Mesenchymal stem cell (in vitro differentiated cells and primary cell): ENCODE measurements around the gene ATAD1.
"Not testable (repeated sequence)": the region's sequence is repeated elsewhere in the genome, so short reads cannot be mapped to it uniquely, and the experiment has no call there.

Experiments used
- DNase-seq: peaks from one replicate; pipeline ENCODE4 v3.0.0-alpha.2; 2013
- H2AFZ ChIP-seq: one replicate; pipeline ENCODE4 v1.6.1; 2013; ENCODE audit warnings: low read depth, mild to moderate bottlenecking, control low read depth, inconsistent platforms, low read length, moderate library complexity
- H2AK5ac ChIP-seq: 2 replicates; pipeline ENCODE4 v1.6.1; 2013; ENCODE audit warnings: low read length, moderate library complexity, mild to moderate bottlenecking, inconsistent platforms; ENCODE audit not compliant: severe bottlenecking
- H2BK120ac ChIP-seq: one replicate; pipeline ENCODE4 v1.6.1; 2013; ENCODE audit warnings: low read depth, mild to moderate bottlenecking, inconsistent platforms, low read length, moderate library complexity
- H2BK12ac ChIP-seq, 2 experiments: one replicate each; pipeline ENCODE4 v1.6.1; 2013; ENCODE audit warnings: inconsistent platforms in 2 of 2, low read length in 2 of 2, mild to moderate bottlenecking in 2 of 2, moderate library complexity in 2 of 2, control low read depth in 1 of 2
- H2BK15ac ChIP-seq: one replicate; pipeline ENCODE4 v1.6.1; 2013; ENCODE audit warnings: mild to moderate bottlenecking, low read depth, inconsistent platforms; ENCODE audit not compliant: poor library complexity, severe bottlenecking
- H2BK5ac ChIP-seq: 2 replicates; pipeline ENCODE4 v1.6.1; 2013; ENCODE audit warnings: low read depth, mild to moderate bottlenecking, low read length, control low read depth, inconsistent platforms; ENCODE audit not compliant: poor library complexity, severe bottlenecking
- H3K14ac ChIP-seq, 2 experiments: one replicate each; pipeline ENCODE4 v1.6.1; 2013; ENCODE audit warnings: inconsistent platforms in 2 of 2, low read length in 2 of 2, control low read depth in 1 of 2, mild to moderate bottlenecking in 1 of 2, moderate library complexity in 1 of 2
- H3K18ac ChIP-seq, 2 experiments: one replicate each; pipeline ENCODE4 v1.6.1; 2013; ENCODE audit warnings: inconsistent platforms in 2 of 2, low read length in 2 of 2, control low read depth in 1 of 2, low read depth in 1 of 2, mild to moderate bottlenecking in 1 of 2
- H3K23ac ChIP-seq, 2 experiments: one replicate each; pipeline ENCODE4 v1.6.1; 2013; ENCODE audit warnings: inconsistent platforms in 2 of 2, low read length in 2 of 2, mild to moderate bottlenecking in 2 of 2, moderate library complexity in 2 of 2, control low read depth in 1 of 2
- H3K27ac ChIP-seq: 2 replicates; pipeline ENCODE4 v1.5.1; 2013; ENCODE audit warnings: mild to moderate bottlenecking, moderate library complexity, low read length, control low read depth, inconsistent platforms; ENCODE audit not compliant: poor library complexity, severe bottlenecking
- H3K27me3 ChIP-seq, 2 experiments: 2 replicates each; pipeline versions ENCODE4 v1.6.1 to v1.7.0; 2013; ENCODE audit warnings: low read length in 2 of 2, mild to moderate bottlenecking in 2 of 2, moderate library complexity in 2 of 2, control low read depth in 1 of 2, inconsistent platforms in 1 of 2; ENCODE audit not compliant: control insufficient read depth in 1 of 2, insufficient read depth in 1 of 2
- H3K36me3 ChIP-seq, 2 experiments: 2 replicates each; pipeline versions ENCODE4 v1.6.1 to v1.7.0; 2013; ENCODE audit warnings: low read length in 2 of 2, control low read depth in 1 of 2, inconsistent platforms in 1 of 2, low read depth in 1 of 2, mild to moderate bottlenecking in 1 of 2; ENCODE audit not compliant: insufficient read depth in 2 of 2, control insufficient read depth in 1 of 2
- H3K4ac ChIP-seq, 2 experiments: one replicate each; pipeline ENCODE4 v1.6.1; 2013; ENCODE audit warnings: inconsistent platforms in 2 of 2, low read length in 2 of 2, mild to moderate bottlenecking in 2 of 2, moderate library complexity in 2 of 2, control low read depth in 1 of 2, low read depth in 1 of 2
- H3K4me1 ChIP-seq: 2 replicates; pipeline ENCODE4 v1.6.1; 2013; ENCODE audit warnings: low read depth, low read length, control low read depth; ENCODE audit not compliant: control insufficient read depth, insufficient read depth
- H3K4me2 ChIP-seq: 2 replicates; pipeline ENCODE4 v1.6.1; 2013; ENCODE audit warnings: low read length, mild to moderate bottlenecking, inconsistent platforms; ENCODE audit not compliant: poor library complexity, severe bottlenecking
- H3K4me3 ChIP-seq, 2 experiments: 2 replicates each; pipeline versions ENCODE4 v1.5.1 to v1.7.0; 2013; ENCODE audit warnings: low read length in 2 of 2, mild to moderate bottlenecking in 2 of 2, control low read depth in 1 of 2, low read depth in 1 of 2; ENCODE audit not compliant: insufficient read depth in 1 of 2
- H3K79me1 ChIP-seq: replicated peaks from 2 replicates; pipeline ENCODE4 v1.6.1; 2013; ENCODE audit warnings: mild to moderate bottlenecking, control low read depth, low read length, inconsistent platforms; ENCODE audit not compliant: poor library complexity, severe bottlenecking
- H3K9ac ChIP-seq: 2 replicates; pipeline ENCODE4 v1.7.0; 2013; ENCODE audit warnings: mild to moderate bottlenecking, low read length, moderate library complexity
- H3K9me3 ChIP-seq: 2 replicates; pipeline ENCODE4 v1.7.0; 2013; ENCODE audit warnings: mild to moderate bottlenecking, low read length; ENCODE audit not compliant: control insufficient read depth
- H4K8ac ChIP-seq: one replicate; pipeline ENCODE4 v1.6.1; 2013; ENCODE audit warnings: inconsistent platforms, mild to moderate bottlenecking, low read length, moderate library complexity
- H4K91ac ChIP-seq: one replicate; pipeline ENCODE4 v1.6.1; 2013; ENCODE audit warnings: mild to moderate bottlenecking, low read length, inconsistent platforms
- WGBS: methylation state at CpG from one replicate; pipeline ENCODE4 v1.1.7; 2013; ENCODE audit warnings: mixed read lengths; 5-methylcytosine and 5-hydroxymethylcytosine counted together

Gene ATAD1

GRCh38 chr10:87860156-87860795 is 42.2 kb upstream of the ATAD1 start:
- no peak overlapping the region for H2AFZ ChIP-seq
- H2BK120ac ChIP-seq: no peak overlapping the region
- H3K9ac ChIP-seq: no peak overlapping the region
- H3K27me3 ChIP-seq: no peaks in the 10 kb centered on the region
- H3K4me1 ChIP-seq: peaks cover 6% of the 10 kb centered on the region
- no peak overlapping the region for H3K27ac ChIP-seq
- no peak overlapping the region for H4K91ac ChIP-seq
- H3K4me3 ChIP-seq: no peak overlapping the region
- DNase-seq: peak; percentile 81
- H3K36me3 ChIP-seq: no peaks in the 10 kb centered on the region
- no peak overlapping the region for H3K4ac ChIP-seq
- H4K8ac ChIP-seq: no peak overlapping the region
- no peak overlapping the region for H3K23ac ChIP-seq
- no peak overlapping the region for H2BK5ac ChIP-seq
- no peak overlapping the region for H3K18ac ChIP-seq
- H2AK5ac ChIP-seq: no peak overlapping the region
- no peak overlapping the region for H3K14ac ChIP-seq
- no peaks in the 10 kb centered on the region for H3K9me3 ChIP-seq
- H3K79me1 ChIP-seq: no peaks in the 10 kb centered on the region
- WGBS: 59% methylated on average over 3 of the region's 3 CpGs
- H3K4me2 ChIP-seq: no peak overlapping the region
- no peak overlapping the region for H2BK15ac ChIP-seq
- no peak overlapping the region for H2BK12ac ChIP-seq

- not testable (repeated sequence) for H3K4ac ChIP-seq, H2BK5ac ChIP-seq, H3K27me3 ChIP-seq, H2BK12ac ChIP-seq, H2AK5ac ChIP-seq, H3K9ac ChIP-seq, DNase-seq, H3K79me1 ChIP-seq, H2AFZ ChIP-seq, H4K91ac ChIP-seq, H3K4me2 ChIP-seq, H3K4me3 ChIP-seq, H3K23ac ChIP-seq, H4K8ac ChIP-seq, H3K18ac ChIP-seq, H3K36me3 ChIP-seq, H3K4me1 ChIP-seq, H2BK15ac ChIP-seq, H2BK120ac ChIP-seq, H3K14ac ChIP-seq, H3K9me3 ChIP-seq, H3K27ac ChIP-seq
- WGBS: 100% methylated on average over 3 of the region's 4 CpGs
Measured at GRCh38 chr10:87855665-87856064, 37.6 kb upstream of the ATAD1 start.

GRCh38 chr10:87855247-87855646 is 37.2 kb upstream of the ATAD1 start:
- not testable (repeated sequence) for H3K9ac ChIP-seq, H4K91ac ChIP-seq, H2AFZ ChIP-seq, H3K4ac ChIP-seq, H3K18ac ChIP-seq, H3K27ac ChIP-seq, H4K8ac ChIP-seq, H3K9me3 ChIP-seq, H2BK12ac ChIP-seq, H2AK5ac ChIP-seq, H3K36me3 ChIP-seq, H2BK5ac ChIP-seq, H3K23ac ChIP-seq, H3K14ac ChIP-seq, H3K4me1 ChIP-seq, DNase-seq, H2BK15ac ChIP-seq, H3K4me2 ChIP-seq, H3K4me3 ChIP-seq, H3K27me3 ChIP-seq, H3K79me1 ChIP-seq, H2BK120ac ChIP-seq
- WGBS: 100% methylated on average over 3 of the region's 5 CpGs

GRCh38 chr10:87852089-87852488 is 34.1 kb upstream of the ATAD1 start:
- Histone ChIP-seq H4K91ac (no peak overlapping the region), H3K18ac (no peak overlapping the region), H3K27me3 (no peaks in the 10 kb centered on the region), H2AFZ (no peak overlapping the region), H2BK12ac (no peak overlapping the region), H3K79me1 (no peaks in the 10 kb centered on the region), H2BK5ac (no peak overlapping the region), H3K4ac (no peak overlapping the region), H2BK15ac (no peak overlapping the region), H3K23ac (no peak overlapping the region), H3K9me3 (no peaks in the 10 kb centered on the region), H3K4me3 (no peak overlapping the region), H2BK120ac (no peak overlapping the region), H3K14ac (no peak overlapping the region), H4K8ac (no peak overlapping the region), H3K4me1 (no peaks in the 10 kb centered on the region), H3K27ac (no peak overlapping the region), H3K36me3 (no peaks in the 10 kb centered on the region), H3K9ac (no peak overlapping the region), H3K4me2 (no peak overlapping the region), H2AK5ac (no peak overlapping the region)
- DNase-seq: no peak
- no CpG with 5 or more reads among the region's 1 CpG for WGBS
